Heart left ventricle (tissue), 13 donors: ENCODE data around the gene SLC22A23.

ENCODE experiments used
- POLR2A ChIP-seq, 2 donors: fragments of 450-650 bp; IDR thresholded peaks; one replicate each; pipeline ENCODE4 v1.6.1; 2017; ENCODE audit warnings: antibody characterized with exemption in 2 of 2, mild to moderate bottlenecking in 2 of 2, moderate library complexity in 2 of 2
- TF ChIP-seq, protein P1 (sequence below), 12 donors: fragments of 200-600 bp; sonication (generic) in 4 of 12; IDR thresholded peaks; one replicate each; pipeline versions ENCODE4 v1.5.0 to v1.8.0; 2018 to 2022; ENCODE audit warnings: antibody characterized with exemption in 12 of 12, mild to moderate bottlenecking in 5 of 12
- donor health status: ischemic (EF 13 %, LVEDD 7.1; RV severe dilation, severe dysfunction).
- donor health status: DM: no; HTN: yes; CAD: no.
- donor health status: DM: no; HTN: no; CAD: no.
- donor health status: ischemic (EF 25% LVEDD 6.9; RV normal size, moderate dysfunction).
- donor health status: ischemic (EF 25% LVEDD 5.7; RV mildly dilated, moderate dysfunction).
- donor health status: ischemic (EF 35%, LVEDD 5.7; RV mildly dilated, moderate dysfunction).
- donor health status: nonischemic (EF 11% LVEDD 7.7; RV severe dilation, severe dysfunction).
- donor health status: DM: yes; HTN: yes; CAD: no.
- donor health status: PGD.
- donor health status: ischemic (EF 29% LVEDD 5.4; RV normal size, mild dysfunction).
- donor health status: nonischemic (EF 23%, LVEDD 6.1; RV moderate dilation, normal function).

DNA sequence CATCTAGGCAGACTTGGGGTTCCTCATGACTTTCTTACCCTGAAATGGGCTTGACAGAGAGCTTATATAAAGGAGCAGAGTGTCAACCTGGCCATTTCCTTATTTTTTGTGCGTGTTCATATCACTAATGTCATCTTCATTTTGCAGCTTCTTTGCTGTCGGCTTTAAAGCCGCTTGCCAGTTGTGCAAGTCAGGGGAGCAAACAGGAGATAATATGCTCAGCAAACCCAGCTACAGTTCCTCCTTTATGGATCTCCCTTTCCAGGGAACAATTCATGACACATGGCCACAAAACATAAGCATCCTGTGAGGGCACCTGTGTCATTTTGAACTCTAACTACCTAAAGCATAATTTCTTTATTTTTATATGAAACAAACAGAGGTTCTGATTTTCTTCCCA lies 222.9 kb downstream of the SLC22A23 start:
- no peak for TF ChIP-seq POLR2A (IDR thresholded peaks at IDR 0.05)
- TF ChIP-seq, protein P1, sequence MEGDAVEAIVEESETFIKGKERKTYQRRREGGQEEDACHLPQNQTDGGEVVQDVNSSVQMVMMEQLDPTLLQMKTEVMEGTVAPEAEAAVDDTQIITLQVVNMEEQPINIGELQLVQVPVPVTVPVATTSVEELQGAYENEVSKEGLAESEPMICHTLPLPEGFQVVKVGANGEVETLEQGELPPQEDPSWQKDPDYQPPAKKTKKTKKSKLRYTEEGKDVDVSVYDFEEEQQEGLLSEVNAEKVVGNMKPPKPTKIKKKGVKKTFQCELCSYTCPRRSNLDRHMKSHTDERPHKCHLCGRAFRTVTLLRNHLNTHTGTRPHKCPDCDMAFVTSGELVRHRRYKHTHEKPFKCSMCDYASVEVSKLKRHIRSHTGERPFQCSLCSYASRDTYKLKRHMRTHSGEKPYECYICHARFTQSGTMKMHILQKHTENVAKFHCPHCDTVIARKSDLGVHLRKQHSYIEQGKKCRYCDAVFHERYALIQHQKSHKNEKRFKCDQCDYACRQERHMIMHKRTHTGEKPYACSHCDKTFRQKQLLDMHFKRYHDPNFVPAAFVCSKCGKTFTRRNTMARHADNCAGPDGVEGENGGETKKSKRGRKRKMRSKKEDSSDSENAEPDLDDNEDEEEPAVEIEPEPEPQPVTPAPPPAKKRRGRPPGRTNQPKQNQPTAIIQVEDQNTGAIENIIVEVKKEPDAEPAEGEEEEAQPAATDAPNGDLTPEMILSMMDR (IDR thresholded peaks at IDR 0.05): no peak
